Measurements from ENCODE around the gene ATXN1.

Gene ATXN1

GRCh38 chr6:16545382-16545781, 215.9 kb downstream of the ATXN1 start:
- no peak for TF ChIP-seq FOXM1 (IDR thresholded peaks at IDR 0.05; ENCODE audit: borderline replicate concordance)
- no peak for TF ChIP-seq FOXA1 (IDR thresholded peaks at IDR 0.05)
- TF ChIP-seq CTBP1 (IDR thresholded peaks at IDR 0.05; ENCODE audit: borderline replicate concordance) = no peak
- TF ChIP-seq NFRKB (IDR thresholded peaks at IDR 0.05) = no peak
- no peak for TF ChIP-seq L3MBTL2 (conservative IDR thresholded peaks at IDR 0.05)
- TF ChIP-seq SP1 (IDR thresholded peaks at IDR 0.05) = no peak
- no peak for TF ChIP-seq ELF4 (IDR thresholded peaks at IDR 0.05)
- TF ChIP-seq SUZ12 (IDR thresholded peaks at IDR 0.05) = no peak
- no peak for TF ChIP-seq FOXK2 (IDR thresholded peaks at IDR 0.05)
- TF ChIP-seq TARDBP (IDR thresholded peaks at IDR 0.05) = no peak
- no peak for TF ChIP-seq LEF1 (IDR thresholded peaks at IDR 0.05; ENCODE audit: borderline replicate concordance)
- no peak for TF ChIP-seq ZNF384 (IDR thresholded peaks at IDR 0.05)
- TF ChIP-seq PKNOX1 (IDR thresholded peaks at IDR 0.05) = no peak
- no peak for TF ChIP-seq BHLHE40 (IDR thresholded peaks at IDR 0.05; ENCODE audit: borderline replicate concordance)
- CTCF ChIA-PET = interaction anchor here (0.6 kb wide), 1 partner anchor 54 kb away, joined by 4 read pairs; no protein-coding TSS in a partner anchor
- no peak for DNase-seq (ENCODE audit: extremely low spot score)
- POLR2A ChIA-PET = no interaction called here

- no peak for DNase-seq (ENCODE audit: extremely low spot score)
- POLR2A ChIA-PET = no interaction called here
- CTCF ChIA-PET = no interaction called here
- no peak for TF ChIP-seq BHLHE40 (IDR thresholded peaks at IDR 0.05; ENCODE audit: borderline replicate concordance)
- TF ChIP-seq FOXA1 (IDR thresholded peaks at IDR 0.05) = no peak
- TF ChIP-seq NFRKB (IDR thresholded peaks at IDR 0.05) = no peak
- no peak for TF ChIP-seq FOXK2 (IDR thresholded peaks at IDR 0.05)
- TF ChIP-seq HDGF (IDR thresholded peaks at IDR 0.05; ENCODE audit: borderline replicate concordance) = no peak
- no peak for TF ChIP-seq TARDBP (IDR thresholded peaks at IDR 0.05)
- no peak for TF ChIP-seq SP1 (IDR thresholded peaks at IDR 0.05)
- no peak for TF ChIP-seq LEF1 (IDR thresholded peaks at IDR 0.05; ENCODE audit: borderline replicate concordance)
- TF ChIP-seq ZNF384 (IDR thresholded peaks at IDR 0.05) = no peak
- no peak for TF ChIP-seq SUZ12 (IDR thresholded peaks at IDR 0.05)
- TF ChIP-seq ARNT (IDR thresholded peaks at IDR 0.05) = no peak
- TF ChIP-seq L3MBTL2 (conservative IDR thresholded peaks at IDR 0.05) = no peak
- TF ChIP-seq FOXM1 (IDR thresholded peaks at IDR 0.05; ENCODE audit: borderline replicate concordance) = no peak
- no peak for TF ChIP-seq CTBP1 (IDR thresholded peaks at IDR 0.05; ENCODE audit: borderline replicate concordance)
- no peak for TF ChIP-seq PKNOX1 (IDR thresholded peaks at IDR 0.05)
Measured at GRCh38 chr6:16544521-16544920, 216.7 kb downstream of the ATXN1 start.

GRCh38 chr6:16544006-16544405, 217.3 kb downstream of the ATXN1 start:
- CTCF ChIA-PET = no interaction called here
- DNase-seq (ENCODE audit: extremely low spot score) = no peak
- TF ChIP-seq BHLHE40 (IDR thresholded peaks at IDR 0.05; ENCODE audit: borderline replicate concordance) = no peak
- no peak for TF ChIP-seq PKNOX1 (IDR thresholded peaks at IDR 0.05)
- TF ChIP-seq SUZ12 (IDR thresholded peaks at IDR 0.05) = no peak
- TF ChIP-seq SP1 (IDR thresholded peaks at IDR 0.05) = no peak
- TF ChIP-seq NFRKB (IDR thresholded peaks at IDR 0.05) = no peak
- no peak for TF ChIP-seq L3MBTL2 (conservative IDR thresholded peaks at IDR 0.05)
- no peak for TF ChIP-seq CTBP1 (IDR thresholded peaks at IDR 0.05; ENCODE audit: borderline replicate concordance)
- no peak for TF ChIP-seq HDGF (IDR thresholded peaks at IDR 0.05; ENCODE audit: borderline replicate concordance)
- POLR2A ChIA-PET = no interaction called here

GRCh38 chr6:16543521-16543920, 217.7 kb downstream of the ATXN1 start:
- ChIA-PET CTCF (interaction anchor here (1.0 kb wide), 1 partner anchor 30 kb away, joined by 3 read pairs; no protein-coding TSS in a partner anchor), POLR2A (no interaction called here)
- DNase-seq (ENCODE audit: extremely low spot score) = no peak

GRCh38 chr6:16542070-16542469, 219.2 kb downstream of the ATXN1 start:
- DNase-seq (ENCODE audit: extremely low spot score) = no peak
- TF ChIP-seq NFRKB (IDR thresholded peaks at IDR 0.05) = no peak
- no peak for TF ChIP-seq TARDBP (IDR thresholded peaks at IDR 0.05)
- TF ChIP-seq ARNT (IDR thresholded peaks at IDR 0.05) = no peak
- no peak for TF ChIP-seq FOXM1 (IDR thresholded peaks at IDR 0.05; ENCODE audit: borderline replicate concordance)
- no peak for TF ChIP-seq LEF1 (IDR thresholded peaks at IDR 0.05; ENCODE audit: borderline replicate concordance)
- no peak for TF ChIP-seq SP1 (IDR thresholded peaks at IDR 0.05)
- TF ChIP-seq BHLHE40 (IDR thresholded peaks at IDR 0.05; ENCODE audit: borderline replicate concordance) = no peak
- no peak for TF ChIP-seq HDGF (IDR thresholded peaks at IDR 0.05; ENCODE audit: borderline replicate concordance)
- TF ChIP-seq ELF4 (IDR thresholded peaks at IDR 0.05) = no peak
- no peak for TF ChIP-seq PKNOX1 (IDR thresholded peaks at IDR 0.05)
- no peak for TF ChIP-seq SUZ12 (IDR thresholded peaks at IDR 0.05)
- no peak for TF ChIP-seq L3MBTL2 (conservative IDR thresholded peaks at IDR 0.05)
- ChIA-PET POLR2A (no interaction called here), CTCF (no interaction called here)

More at GRCh38 chr6:16543521-16543920, 217.7 kb downstream of the ATXN1 start:
- TF ChIP-seq FOXK2 (IDR thresholded peaks at IDR 0.05) (no peak), PKNOX1 (IDR thresholded peaks at IDR 0.05) (no peak), TARDBP (IDR thresholded peaks at IDR 0.05) (no peak), FOXA1 (IDR thresholded peaks at IDR 0.05) (no peak), L3MBTL2 (conservative IDR thresholded peaks at IDR 0.05) (no peak), FOXM1 (IDR thresholded peaks at IDR 0.05; ENCODE audit: borderline replicate concordance) (no peak), ZNF384 (IDR thresholded peaks at IDR 0.05) (no peak), CTBP1 (IDR thresholded peaks at IDR 0.05; ENCODE audit: borderline replicate concordance) (no peak), SUZ12 (IDR thresholded peaks at IDR 0.05) (no peak), NFRKB (IDR thresholded peaks at IDR 0.05) (no peak), HDGF (IDR thresholded peaks at IDR 0.05; ENCODE audit: borderline replicate concordance) (no peak), SP1 (IDR thresholded peaks at IDR 0.05) (no peak), BHLHE40 (IDR thresholded peaks at IDR 0.05; ENCODE audit: borderline replicate concordance) (no peak), LEF1 (IDR thresholded peaks at IDR 0.05; ENCODE audit: borderline replicate concordance) (no peak), ELF4 (IDR thresholded peaks at IDR 0.05) (no peak), ARNT (IDR thresholded peaks at IDR 0.05) (no peak)

Data from HEK293T (cell line).